H1 (cell line): Measurements from ENCODE around the gene CLRN2. TPM values are rescaled to one million over a fixed set of nuclear protein-coding genes. Genes with fewer than 3 reads are reported as not detected.
A peak's percentile ranks its signal among the peaks of the same experiment; 100 is the strongest.

Source experiments
- CTCF ChIA-PET: fragments of 300-600 bp; sonication (Branson Sonifier 250); formaldehyde crosslinking; loops from one replicate; lab custom pipeline; 2021; ENCODE audit not compliant: partially characterized antibody; lab: Charles Lee
- POLR2A ChIA-PET: fragments of 300-600 bp; sonication (Branson Sonifier 250); formaldehyde crosslinking; loops from one replicate; lab custom pipeline; 2021; ENCODE audit warnings: inconsistent platforms; ENCODE audit not compliant: partially characterized antibody; lab: Charles Lee
- DNase-seq, 2 experiments: peaks; one replicate each; pipeline versions ENCODE4 v3.0.0 to v3.0.0-alpha.2; 2010 to 2022; ENCODE audit warnings: low spot score in 2 of 2, low read depth in 1 of 2, mixed read lengths in 1 of 2
- FAIRE-seq: peaks from 2 replicates; lab custom pipeline; 2011; peaks lifted over from hg19 to GRCh38; lab: Jason Lieb, UNC
- H2AFZ ChIP-seq: 2 replicates; pipeline ENCODE4 v1.8.1; 2012; ENCODE audit warnings: low read length, inconsistent platforms
- H2AK5ac ChIP-seq: 2 replicates; pipeline ENCODE4 v1.6.1; 2013; ENCODE audit warnings: low read depth, low read length
- H2BK120ac ChIP-seq: replicated peaks from 2 replicates; pipeline ENCODE3; 2013; ENCODE audit warnings: low read depth, low read length, inconsistent platforms
- H2BK12ac ChIP-seq: 2 replicates; pipeline ENCODE4 v1.6.1; 2013; ENCODE audit warnings: low read depth, low read length
- H2BK15ac ChIP-seq: 2 replicates; pipeline ENCODE4 v1.6.1; 2013; ENCODE audit warnings: low read length
- H2BK20ac ChIP-seq: 2 replicates; pipeline ENCODE4 v1.6.1; 2013; ENCODE audit warnings: low read length
- H2BK5ac ChIP-seq: 2 replicates; pipeline ENCODE4 v1.6.1; 2013; ENCODE audit warnings: low read depth, low read length
- H3K14ac ChIP-seq: 2 replicates; pipeline ENCODE4 v1.6.1; 2013; ENCODE audit warnings: inconsistent platforms; ENCODE audit not compliant: insufficient read length
- H3K18ac ChIP-seq: 2 replicates; pipeline ENCODE4 v1.6.1; 2013; ENCODE audit warnings: low read length; ENCODE audit errors: extremely low read depth
- H3K23ac ChIP-seq: 2 replicates; pipeline ENCODE4 v1.6.1; 2013; ENCODE audit warnings: inconsistent platforms; ENCODE audit not compliant: insufficient read length
- H3K23me2 ChIP-seq: 2 replicates; pipeline ENCODE4 v1.6.1; 2013; ENCODE audit warnings: low read depth, low read length
- H3K27ac ChIP-seq: 2 replicates; pipeline ENCODE4 v1.6.1; 2011; ENCODE audit warnings: low read depth, low read length, inconsistent platforms
- H3K27me3 ChIP-seq, 4 experiments: replicated peaks in 1 of 4; 1 replicate in 1 of 4; 2 replicates in 3 of 4; pipeline versions ENCODE4 v1.6.1 to v1.8.1; 2011 to 2013; ENCODE audit warnings: low read length in 3 of 4, mild to moderate bottlenecking in 3 of 4, inconsistent platforms in 2 of 4, mixed read lengths in 2 of 4, moderate library complexity in 1 of 4; ENCODE audit not compliant: control insufficient read depth in 3 of 4, insufficient read depth in 3 of 4; ENCODE audit errors: extremely low read depth in 1 of 4
- H3K36me3 ChIP-seq, 4 experiments: 2 replicates each; pipeline versions ENCODE4 v1.6.1 to v1.8.1; 2011 to 2013; ENCODE audit warnings: mild to moderate bottlenecking in 4 of 4, low read length in 3 of 4, moderate library complexity in 2 of 4, control low read depth in 1 of 4, inconsistent platforms in 1 of 4; ENCODE audit not compliant: insufficient read depth in 4 of 4, control insufficient read depth in 2 of 4
- H3K4ac ChIP-seq: replicated peaks from 2 replicates; pipeline ENCODE3; 2013; ENCODE audit warnings: low read length, low read depth, mixed read lengths, inconsistent platforms; ENCODE audit not compliant: insufficient read length
- H3K4me1 ChIP-seq, 4 experiments: replicated peaks in 1 of 4; 1 replicate in 1 of 4; 2 replicates in 3 of 4; pipeline versions ENCODE4 v1.6.1 to v1.8.1; 2011 to 2013; ENCODE audit warnings: low read length in 3 of 4, inconsistent platforms in 2 of 4, mixed read lengths in 1 of 4; ENCODE audit not compliant: insufficient read depth in 4 of 4, control insufficient read depth in 3 of 4
- H3K4me2 ChIP-seq, 2 experiments: 2 replicates each; pipeline versions ENCODE4 v1.6.1 to v1.8.1; 2011 to 2013; ENCODE audit warnings: low read depth in 2 of 2, low read length in 2 of 2, control low read depth in 1 of 2, inconsistent platforms in 1 of 2, mild to moderate bottlenecking in 1 of 2; ENCODE audit not compliant: insufficient read depth in 1 of 2
- H3K4me3 ChIP-seq, 4 experiments: fragments of 200-600, 300-600 bp in 1 of 4; sonication (generic), shearing (Covaris generic), sonication (Bioruptor Twin) in 1 of 4; 2 replicates each; pipeline versions ENCODE4 v1.5.1 to v1.8.1; 2011 to 2016; ENCODE audit warnings: low read length in 4 of 4, low read depth in 3 of 4, control low read depth in 2 of 4, inconsistent platforms in 2 of 4, mild to moderate bottlenecking in 2 of 4, mixed read lengths in 1 of 4, moderate library complexity in 1 of 4; ENCODE audit not compliant: insufficient read depth in 2 of 4; ENCODE audit errors: extremely low read depth in 1 of 4
- H3K56ac ChIP-seq: replicated peaks from 2 replicates; pipeline ENCODE3; 2013; ENCODE audit warnings: low read depth, mild to moderate bottlenecking, mixed read lengths, low read length, inconsistent platforms; ENCODE audit not compliant: insufficient read length
- H3K79me1 ChIP-seq: 2 replicates; pipeline ENCODE4 v1.6.1; 2013; ENCODE audit warnings: low read depth, low read length, control low read depth
- H3K79me2 ChIP-seq, 2 experiments: 2 replicates each; pipeline versions ENCODE4 v1.6.1 to v1.8.1; 2012 to 2013; ENCODE audit warnings: low read length in 2 of 2, mild to moderate bottlenecking in 2 of 2, inconsistent platforms in 1 of 2; ENCODE audit not compliant: insufficient read depth in 2 of 2, control insufficient read depth in 1 of 2
- H3K9ac ChIP-seq, 4 experiments: replicated peaks in 1 of 4; 1 replicate in 1 of 4; 2 replicates in 3 of 4; pipeline versions ENCODE4 v1.6.1 to v1.8.1; 2011 to 2013; ENCODE audit warnings: low read depth in 3 of 4, low read length in 3 of 4, control low read depth in 2 of 4, mild to moderate bottlenecking in 2 of 4, moderate library complexity in 2 of 4, inconsistent platforms in 1 of 4; ENCODE audit errors: extremely low read depth in 1 of 4
- H3K9me3 ChIP-seq, 2 experiments: 2 replicates each; pipeline versions ENCODE4 v1.6.1 to v1.8.1; 2012 to 2013; ENCODE audit warnings: mild to moderate bottlenecking in 2 of 2, moderate library complexity in 2 of 2, control low read depth in 1 of 2, inconsistent platforms in 1 of 2, low read depth in 1 of 2, low read length in 1 of 2, mixed read lengths in 1 of 2; ENCODE audit not compliant: insufficient read depth in 2 of 2
- H4K20me1 ChIP-seq, 2 experiments: replicated peaks in 1 of 2; 2 replicates each; pipeline versions ENCODE3 to v1.8.1; 2011 to 2013; ENCODE audit warnings: inconsistent platforms in 2 of 2, low read length in 2 of 2, mild to moderate bottlenecking in 1 of 2; ENCODE audit not compliant: insufficient read depth in 2 of 2, control insufficient read depth in 1 of 2
- H4K5ac ChIP-seq: 2 replicates; pipeline ENCODE4 v1.6.1; 2013; ENCODE audit warnings: low read length, low read depth, mixed read lengths, inconsistent platforms; ENCODE audit not compliant: insufficient read length
- H4K8ac ChIP-seq: 2 replicates; pipeline ENCODE4 v1.8.0; 2013; ENCODE audit warnings: mild to moderate bottlenecking, moderate library complexity, low read length, inconsistent platforms; ENCODE audit not compliant: insufficient read depth; ENCODE audit errors: extremely low read depth
- H4K91ac ChIP-seq: replicated peaks from 2 replicates; pipeline ENCODE3; 2013; ENCODE audit warnings: low read length, mixed read lengths, inconsistent platforms; ENCODE audit not compliant: insufficient read length
- ASH2L ChIP-seq: fragments of 200-600, 300-600 bp; sonication (generic); IDR thresholded peaks from one replicate; pipeline ENCODE4 v1.7.1; 2017; ENCODE audit warnings: low read length
- BCL11A ChIP-seq, 2 experiments: IDR thresholded peaks; one replicate each; pipeline ENCODE4 v1.6.1; 2011; ENCODE audit warnings: low read depth in 2 of 2, low read length in 2 of 2, mild to moderate bottlenecking in 2 of 2
- CREB1 ChIP-seq: IDR thresholded peaks from 2 replicates; pipeline ENCODE4 v1.6.1; 2012; ENCODE audit warnings: inconsistent platforms
- CTBP2 ChIP-seq: IDR thresholded peaks from 2 replicates; pipeline ENCODE4 v1.7.0; 2011; ENCODE audit warnings: borderline replicate concordance, mild to moderate bottlenecking, moderate library complexity, mixed read lengths, low read length; ENCODE audit not compliant: insufficient read depth, insufficient read length
- EGR1 ChIP-seq: IDR thresholded peaks from 2 replicates; pipeline ENCODE4 v1.6.1; 2011; ENCODE audit warnings: low read depth, low read length, borderline replicate concordance
- GTF2F1 ChIP-seq: IDR thresholded peaks from 2 replicates; pipeline ENCODE4 v1.6.1; 2012; ENCODE audit warnings: low read depth, low read length, improper control_type of control experiment, borderline replicate concordance
- HDAC6 ChIP-seq: IDR thresholded peaks from one replicate; pipeline ENCODE4 v1.7.1; 2012; ENCODE audit warnings: low read depth, mild to moderate bottlenecking, inconsistent platforms, low read length, moderate library complexity
- JUN ChIP-seq: IDR thresholded peaks from 2 replicates; pipeline ENCODE4 v1.6.1; 2011; ENCODE audit warnings: low read depth, mild to moderate bottlenecking, improper control_type of control experiment, low read length
- KDM1A ChIP-seq: fragments of 200-600, 300-600 bp; sonication (generic); IDR thresholded peaks from 2 replicates; pipeline ENCODE4 v1.7.1; 2016; ENCODE audit warnings: mild to moderate bottlenecking, low read length, borderline replicate concordance
- KDM4A ChIP-seq: IDR thresholded peaks from one replicate; pipeline ENCODE4 v1.7.1; 2012; ENCODE audit warnings: low read depth, mild to moderate bottlenecking, moderate library complexity, low read length, inconsistent platforms; ENCODE audit not compliant: severe bottlenecking
- KDM5A ChIP-seq: fragments of 200-600 bp; IDR thresholded peaks from 2 replicates; pipeline ENCODE4 v1.7.1; 2012; ENCODE audit warnings: mild to moderate bottlenecking, low read length, inconsistent platforms, mixed read lengths
- NRF1 ChIP-seq: IDR thresholded peaks from 2 replicates; pipeline ENCODE4 v1.6.1; 2011; ENCODE audit warnings: mild to moderate bottlenecking, low read depth, low read length, improper control_type of control experiment
- POLR2A ChIP-seq, 2 experiments: IDR thresholded peaks; 1 replicate in 1 of 2; 2 replicates in 1 of 2; pipeline ENCODE4 v1.6.1; 2011; ENCODE audit warnings: low read depth in 2 of 2, low read length in 2 of 2, mild to moderate bottlenecking in 2 of 2; ENCODE audit errors: control extremely low read depth in 1 of 2
- RAD21 ChIP-seq, 2 experiments: IDR thresholded peaks in 1 of 2; conservative IDR thresholded peaks in 1 of 2; 2 replicates each; pipeline ENCODE4 v1.6.1; 2011; ENCODE audit warnings: low read depth in 2 of 2, low read length in 2 of 2, improper control_type of control experiment in 1 of 2, inconsistent platforms in 1 of 2, mild to moderate bottlenecking in 1 of 2, moderate library complexity in 1 of 2
- WGBS, 2 experiments: shearing (Covaris generic) in 1 of 2; methylation state at CpG; one replicate each; pipeline versions ENCODE4 v1.1.6 to v1.1.7; 2013 to 2015; ENCODE audit warnings: low lambda C conversion rate in 2 of 2, mixed read lengths in 2 of 2, inconsistent platforms in 1 of 2, low coverage in 1 of 2, missing lambda C conversion rate in 1 of 2; ENCODE audit not compliant: insufficient replicate concordance in 2 of 2, insufficient coverage in 1 of 2, insufficient read length in 1 of 2; ENCODE audit errors: extremely low coverage in 1 of 2, missing lambda C conversion rate in 1 of 2; 5-methylcytosine and 5-hydroxymethylcytosine counted together
- polyA plus RNA-seq, 7 experiments: library from polyadenylated mRNA; depleted of rRNA in 3 of 7; stranded (reverse) in 5 of 7; unstranded in 2 of 7; fragments of >200 nt in 5 of 7; fragments of 200-250 nt in 2 of 7; gene quantifications; 1 replicate in 5 of 7; 2 replicates in 1 of 7; 4 replicates in 1 of 7; pipeline versions ENCODE4 v1.2.1 to v1.2.3, GENCODE V29; 2011 to 2013; ENCODE audit warnings: missing spikeins in 2 of 7, mixed read lengths in 2 of 7
- total RNA-seq: library from RNA; stranded (reverse); fragmentation: NEBNext Ultra II Directional; extraction: Animal tissue kit (Norgen Biotek cat#: 25700); gene quantifications from 2 replicates; pipeline ENCODE4 v1.2.1, GENCODE V29; 2021

The CLRN2 gene
- total and polyA plus RNA-seq, 2 of the 8 experiments (the other 6 are each of a cell fraction or from before 2014, with no cell fraction given), result not detected

GRCh38 chr4:17517664-17518063, 2.7 kb downstream of the CLRN2 start:
- H2AFZ ChIP-seq, result peak overlapping the region; percentile 100
- CTCF ChIA-PET, result interaction anchor here (1.6 to 2.7 kb wide), 2 partner anchors 9 to 31 kb away, joined by 4 to 11 read pairs; no protein-coding TSS in a partner anchor
- H3K9ac ChIP-seq, result no peak overlapping the region
- POLR2A ChIA-PET, result interaction anchor here (1.3 kb wide), 1 partner anchor 18 kb away, joined by 4 read pairs; no protein-coding TSS in a partner anchor
- no peak overlapping the region for H4K91ac ChIP-seq
- H3K23me2 ChIP-seq, result no peaks in the 10 kb centered on the region
- H3K14ac ChIP-seq, result no peak overlapping the region
- no peak overlapping the region for H3K23ac ChIP-seq
- no peaks in the 10 kb centered on the region for H3K36me3 ChIP-seq
- FAIRE-seq (peak; percentile 24), DNase-seq (no peak)
- 0 out of 2 replicates have a peak overlapping the region, but pooled peaks have one; percentile 19 for H2BK12ac ChIP-seq
- H4K8ac ChIP-seq, result no peak overlapping the region
- H3K56ac ChIP-seq, result no peak overlapping the region
- no peak overlapping the region for H2BK120ac ChIP-seq
- H3K4me1 ChIP-seq, result peaks cover 4 to 9% (median 6%) of the 10 kb centered on the region in 4 experiments; a peak in 6 of 7 replicates
- no peaks in the 10 kb centered on the region for H3K79me2 ChIP-seq
- H2BK20ac ChIP-seq, result no peak overlapping the region
- peak overlapping the region; percentile 38; the same call in 1 of the 2 replicates for H3K18ac ChIP-seq
- H3K27ac ChIP-seq, result no peak overlapping the region
- H3K79me1 ChIP-seq, result no peaks in the 10 kb centered on the region
- H2BK5ac ChIP-seq, result no peak overlapping the region
- H4K20me1 ChIP-seq, result no peaks in the 10 kb centered on the region
- H2AK5ac ChIP-seq, result no peak overlapping the region
- H3K9me3 ChIP-seq, result no peaks in the 10 kb centered on the region
- WGBS, 2 experiments, result 41% methylated on average over 5 of the region's 5 CpGs; no CpG with 5 or more reads in 1 of the 2 experiments
- H3K4me2 ChIP-seq, result peak overlapping the region; percentile 59 to 60
- peak overlapping the region; percentile 6 for H4K5ac ChIP-seq
- H3K27me3 ChIP-seq, result peaks cover 0 to 4% (median 0%) of the 10 kb centered on the region in 4 experiments; a peak in 2 of 7 replicates
- H2BK15ac ChIP-seq, result peak overlapping the region; percentile 40; the same call in 1 of the 2 replicates
- no peak overlapping the region for H3K4ac ChIP-seq
- H3K4me3 ChIP-seq, result peak overlapping the region in 1 of 4 experiments; percentile 38; a peak in 2 of 8 replicates
- TF ChIP-seq KDM5A (no peak), NRF1 (no peak), GTF2F1 (no peak), HDAC6 (no peak), ASH2L (no peak), BCL11A (IDR thresholded peaks at IDR 0.05; ENCODE audit: low read depth in 2 of 2, low read length in 2 of 2) (no peak), CREB1 (no peak), RAD21 (IDR thresholded peaks at IDR 0.05 in 1 of 2, conservative IDR thresholded peaks at IDR 0.05 in 1 of 2; ENCODE audit: low read depth in 2 of 2, low read length in 2 of 2) (no peak), KDM1A (no peak), JUN (no peak), KDM4A (no peak), POLR2A (IDR thresholded peaks at IDR 0.05; ENCODE audit: control extremely low read depth in 1 of 2, low read depth in 2 of 2, low read length in 2 of 2) (no peak), EGR1 (no peak), CTBP2 (no peak)
